ENCODE measurements around the gene PEX14.

PEX14 gene

GRCh38 chr1:10644307-10645128, 169.8 kb downstream of the PEX14 start:
- Mint-ChIP-seq H3K27ac (no peak overlapping the region), H3K4me1 (ENCODE audit: low read depth) (no peaks in the 10 kb centered on the region), H3K27me3 (no peaks in the 10 kb centered on the region), H3K9me3 (no peaks in the 10 kb centered on the region), H3K4me3 (no peak overlapping the region), H3K36me3 (ENCODE audit: low read depth) (peaks cover 3% of the 10 kb centered on the region)

DNA sequence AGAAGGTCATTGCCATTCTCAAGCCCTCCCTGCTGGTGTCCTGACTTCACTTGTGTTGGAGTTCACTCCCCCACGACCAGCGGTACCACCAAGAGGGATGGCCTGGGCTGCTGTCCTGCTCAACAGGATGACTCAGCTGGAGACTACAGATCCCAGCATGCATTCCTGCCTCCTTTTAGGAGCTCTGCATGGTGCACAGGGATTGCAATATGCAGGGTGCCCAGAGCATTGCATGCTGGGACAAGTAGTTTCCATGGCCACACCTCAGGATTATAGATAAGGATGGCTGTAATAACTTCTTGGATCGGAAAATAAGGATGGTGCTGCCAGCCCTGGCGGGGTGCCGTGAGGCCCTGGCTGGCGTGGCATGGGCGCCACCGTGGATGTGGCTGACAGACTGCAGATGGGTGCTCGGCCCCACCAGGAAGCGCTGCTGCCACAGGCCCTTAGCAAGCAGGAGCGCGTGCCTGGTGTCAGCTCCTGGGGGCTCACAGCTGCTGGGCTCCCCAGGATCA, 171.7 kb downstream of the PEX14 start:
- Mint-ChIP-seq H3K9me3 (no peaks in the 10 kb centered on the region), H3K27ac (no peak overlapping the region), H3K27me3 (no peaks in the 10 kb centered on the region), H3K4me1 (ENCODE audit: low read depth) (no peaks in the 10 kb centered on the region), H3K4me3 (no peak overlapping the region), H3K36me3 (ENCODE audit: low read depth) (no peaks in the 10 kb centered on the region)

DNA sequence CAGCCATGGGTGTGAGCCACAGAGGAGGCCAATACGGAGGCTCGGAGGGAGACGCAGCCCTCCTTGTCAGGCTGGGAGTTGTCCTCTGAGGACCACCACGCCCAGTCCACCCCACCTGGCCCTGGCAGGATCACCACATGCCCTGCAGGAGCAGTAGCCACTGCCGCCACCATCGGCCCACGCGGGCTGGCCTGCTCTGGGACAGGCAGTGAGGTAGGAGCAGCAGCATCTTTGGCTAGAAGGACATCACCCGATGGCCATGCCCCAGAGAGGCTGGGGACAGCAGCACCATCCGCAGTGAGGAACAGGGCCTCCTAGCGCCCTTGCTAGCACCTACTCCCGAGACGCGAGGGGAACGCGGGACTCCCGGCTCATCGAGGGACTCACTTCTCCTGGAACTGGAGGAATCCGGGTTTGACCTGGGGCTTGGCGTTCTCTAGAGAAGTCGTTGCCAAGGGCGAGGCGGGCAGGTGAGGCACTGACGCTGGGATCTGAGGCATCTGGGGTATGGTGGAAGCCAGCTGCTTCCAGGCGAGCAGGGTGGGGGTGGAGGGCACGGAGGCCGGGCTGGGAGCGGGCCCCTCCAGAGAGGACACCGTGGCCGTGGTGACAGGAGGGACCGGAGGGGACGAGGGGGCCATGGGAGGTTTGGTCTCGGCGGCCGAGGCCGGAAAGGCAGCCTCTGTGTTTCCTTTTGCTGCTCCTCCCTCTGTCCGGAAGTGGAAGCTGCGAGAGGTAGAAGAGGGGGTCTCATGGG, 172.8 kb downstream of the PEX14 start:
- no peak overlapping the region for H3K27ac Mint-ChIP-seq
- no peaks in the 10 kb centered on the region for H3K9me3 Mint-ChIP-seq
- no peak overlapping the region for H3K4me3 Mint-ChIP-seq
- H3K27me3 Mint-ChIP-seq: no peaks in the 10 kb centered on the region
- H3K36me3 Mint-ChIP-seq (ENCODE audit: low read depth): no peaks in the 10 kb centered on the region
- no peaks in the 10 kb centered on the region for H3K4me1 Mint-ChIP-seq (ENCODE audit: low read depth)

DNA sequence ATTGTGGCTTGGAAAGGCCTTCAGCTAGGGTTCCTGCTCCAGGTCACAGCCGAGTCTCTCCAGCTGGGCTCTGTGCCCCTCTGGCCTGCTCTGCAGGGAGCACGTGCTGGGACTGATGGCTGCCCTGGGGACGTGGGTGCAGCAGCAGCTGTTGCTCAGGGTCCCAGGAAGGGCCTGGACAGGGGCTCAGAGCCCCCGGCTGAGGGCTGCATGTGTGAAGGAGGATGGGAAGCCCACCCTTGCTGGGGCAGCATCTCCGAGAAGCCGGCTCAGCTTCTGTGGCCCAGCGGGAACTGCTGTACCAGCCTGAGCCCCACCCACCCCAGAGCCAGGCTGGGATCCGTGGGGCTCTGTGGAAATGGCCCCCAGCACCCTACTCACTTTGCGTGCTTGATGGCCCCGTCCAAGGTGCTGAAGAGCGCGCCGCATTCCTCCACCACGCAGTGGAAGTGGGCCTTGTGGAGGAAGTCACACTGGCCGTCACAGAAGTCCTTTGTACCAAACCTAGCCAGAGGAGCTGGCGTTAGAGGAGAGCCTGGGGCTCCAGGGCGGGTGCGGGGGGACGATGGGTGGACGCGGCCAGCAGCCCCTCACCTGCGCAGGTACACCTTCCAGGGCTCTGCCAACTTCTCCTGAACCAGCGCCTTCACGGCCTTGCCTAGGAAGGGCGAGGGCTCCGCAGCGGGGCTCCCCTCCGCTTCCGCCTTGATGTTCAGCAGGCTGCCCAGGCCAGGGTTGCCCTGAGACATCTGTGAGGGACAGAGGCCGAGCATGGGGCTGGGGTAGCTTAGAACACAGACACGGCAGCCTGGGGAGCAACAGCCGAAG, 174.2 kb downstream of the PEX14 start:
- Mint-ChIP-seq H3K27me3 (no peaks in the 10 kb centered on the region), H3K4me1 (ENCODE audit: low read depth) (no peaks in the 10 kb centered on the region), H3K4me3 (no peak overlapping the region), H3K9me3 (no peaks in the 10 kb centered on the region), H3K36me3 (ENCODE audit: low read depth) (no peaks in the 10 kb centered on the region), H3K27ac (no peak overlapping the region)

GRCh38 chr1:10649517-10650201, 174.9 kb downstream of the PEX14 start:
- Mint-ChIP-seq H3K4me1 (ENCODE audit: low read depth) (no peaks in the 10 kb centered on the region), H3K27me3 (no peaks in the 10 kb centered on the region), H3K4me3 (no peak overlapping the region), H3K36me3 (ENCODE audit: low read depth) (no peaks in the 10 kb centered on the region), H3K27ac (no peak overlapping the region), H3K9me3 (no peaks in the 10 kb centered on the region)

- Mint-ChIP-seq H3K36me3 (ENCODE audit: low read depth) (no peaks in the 10 kb centered on the region), H3K27me3 (no peaks in the 10 kb centered on the region), H3K27ac (no peak overlapping the region), H3K9me3 (no peaks in the 10 kb centered on the region), H3K4me3 (no peak overlapping the region), H3K4me1 (ENCODE audit: low read depth) (no peaks in the 10 kb centered on the region)
These were observed 176.0 kb downstream of the PEX14 start for GRCh38 chr1:10650556-10651388.

DNA sequence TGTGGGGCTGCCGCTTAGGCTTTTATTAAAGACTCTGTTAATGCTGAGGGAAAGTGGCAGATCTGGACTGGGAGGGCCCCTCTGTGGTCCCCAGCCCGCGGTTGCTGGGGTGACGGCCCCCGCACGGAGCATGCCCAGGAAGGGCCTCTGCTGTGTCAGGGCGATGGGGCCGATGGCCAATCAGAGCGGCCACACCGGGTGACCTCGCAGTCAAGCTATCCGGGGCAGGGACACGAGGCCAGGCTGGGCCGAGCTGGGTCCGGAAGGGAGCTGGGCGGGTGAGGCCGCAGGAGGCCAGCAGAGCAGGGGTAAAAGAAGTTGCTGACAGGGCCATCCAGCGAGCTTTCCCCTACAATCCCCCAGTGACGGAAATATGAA, 176.6 kb downstream of the PEX14 start:
- Mint-ChIP-seq H3K4me3 (no peak overlapping the region), H3K36me3 (ENCODE audit: low read depth) (no peaks in the 10 kb centered on the region), H3K4me1 (ENCODE audit: low read depth) (no peaks in the 10 kb centered on the region), H3K9me3 (no peaks in the 10 kb centered on the region), H3K27me3 (no peaks in the 10 kb centered on the region), H3K27ac (no peak overlapping the region)

DNA sequence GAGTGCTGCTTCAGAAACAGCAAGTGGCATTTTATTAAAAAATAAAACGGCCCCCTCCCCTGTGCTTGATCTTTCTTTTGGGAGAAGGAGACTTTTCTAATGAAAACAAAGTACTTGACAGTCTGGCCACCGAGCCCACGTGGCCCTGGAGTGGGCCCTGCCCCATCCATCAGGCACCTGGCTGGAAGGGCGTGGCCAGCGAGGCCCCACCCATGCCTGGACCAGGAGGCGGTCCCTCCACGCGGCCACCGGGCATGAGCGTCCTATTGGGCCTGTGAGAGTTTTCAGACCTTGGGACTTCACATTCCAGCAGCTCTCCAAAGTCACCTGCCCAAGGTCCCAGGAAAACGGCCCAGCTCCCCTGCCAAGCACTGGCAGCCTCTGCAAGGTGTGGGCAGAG, 177.0 kb downstream of the PEX14 start:
- H3K4me3 Mint-ChIP-seq: no peak overlapping the region
- H3K36me3 Mint-ChIP-seq (ENCODE audit: low read depth): no peaks in the 10 kb centered on the region
- no peaks in the 10 kb centered on the region for H3K4me1 Mint-ChIP-seq (ENCODE audit: low read depth)
- no peaks in the 10 kb centered on the region for H3K27me3 Mint-ChIP-seq
- no peak overlapping the region for H3K27ac Mint-ChIP-seq
- no peaks in the 10 kb centered on the region for H3K9me3 Mint-ChIP-seq

- Mint-ChIP-seq H3K27ac (no peak overlapping the region), H3K4me3 (no peak overlapping the region), H3K9me3 (no peaks in the 10 kb centered on the region), H3K4me1 (ENCODE audit: low read depth) (no peaks in the 10 kb centered on the region), H3K36me3 (ENCODE audit: low read depth) (no peaks in the 10 kb centered on the region), H3K27me3 (no peaks in the 10 kb centered on the region)
These were observed 177.9 kb downstream of the PEX14 start for GRCh38 chr1:10652626-10653025.

DNA sequence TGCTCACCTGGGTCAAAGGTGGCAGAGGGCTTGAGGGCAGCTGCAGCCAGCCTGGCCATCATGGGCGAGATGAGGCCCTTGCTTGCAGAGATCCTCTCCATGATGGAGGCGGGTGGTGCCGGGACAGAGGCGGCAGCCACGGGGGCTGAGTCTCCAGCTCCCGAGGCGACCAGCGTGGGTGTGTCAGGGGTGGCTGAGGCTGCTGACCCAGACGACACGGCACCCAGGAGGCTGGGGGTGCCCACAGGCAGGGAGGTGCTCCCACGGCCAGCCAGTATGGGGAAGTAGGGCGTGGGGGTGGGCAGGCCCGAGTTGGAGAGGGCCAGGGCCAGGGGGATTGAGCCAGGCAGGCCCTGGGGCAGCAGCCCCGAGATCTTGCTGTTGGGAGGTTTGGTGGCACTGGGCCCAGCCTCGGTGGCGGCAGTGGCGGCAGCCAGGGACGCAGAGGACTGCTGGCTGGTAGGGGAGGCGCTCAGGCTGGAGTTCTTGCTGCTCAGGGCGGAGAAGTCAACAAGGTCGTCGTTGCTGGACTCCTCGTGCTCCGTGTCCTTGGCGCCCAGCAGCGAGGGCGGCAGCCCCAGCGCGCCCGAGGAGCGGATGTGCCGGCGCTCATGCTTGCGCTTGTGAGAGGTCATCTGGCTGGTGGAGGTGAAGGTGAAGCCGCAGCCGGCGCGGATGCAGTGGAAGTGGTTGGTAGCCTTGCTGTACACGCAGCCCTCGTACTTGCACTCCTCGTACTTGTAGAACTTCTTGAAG, 178.8 kb downstream of the PEX14 start:
- H3K4me1 Mint-ChIP-seq (ENCODE audit: low read depth): no peaks in the 10 kb centered on the region
- H3K36me3 Mint-ChIP-seq (ENCODE audit: low read depth): no peaks in the 10 kb centered on the region
- H3K9me3 Mint-ChIP-seq: no peaks in the 10 kb centered on the region
- no peaks in the 10 kb centered on the region for H3K27me3 Mint-ChIP-seq
- no peak overlapping the region for H3K4me3 Mint-ChIP-seq
- H3K27ac Mint-ChIP-seq: no peak overlapping the region

GRCh38 chr1:10655002-10655401, 180.3 kb downstream of the PEX14 start:
- H3K4me1 Mint-ChIP-seq (ENCODE audit: low read depth): no peaks in the 10 kb centered on the region
- no peaks in the 10 kb centered on the region for H3K36me3 Mint-ChIP-seq (ENCODE audit: low read depth)
- H3K27ac Mint-ChIP-seq: no peak overlapping the region
- no peaks in the 10 kb centered on the region for H3K27me3 Mint-ChIP-seq
- no peaks in the 10 kb centered on the region for H3K9me3 Mint-ChIP-seq
- no peak overlapping the region for H3K4me3 Mint-ChIP-seq

DNA sequence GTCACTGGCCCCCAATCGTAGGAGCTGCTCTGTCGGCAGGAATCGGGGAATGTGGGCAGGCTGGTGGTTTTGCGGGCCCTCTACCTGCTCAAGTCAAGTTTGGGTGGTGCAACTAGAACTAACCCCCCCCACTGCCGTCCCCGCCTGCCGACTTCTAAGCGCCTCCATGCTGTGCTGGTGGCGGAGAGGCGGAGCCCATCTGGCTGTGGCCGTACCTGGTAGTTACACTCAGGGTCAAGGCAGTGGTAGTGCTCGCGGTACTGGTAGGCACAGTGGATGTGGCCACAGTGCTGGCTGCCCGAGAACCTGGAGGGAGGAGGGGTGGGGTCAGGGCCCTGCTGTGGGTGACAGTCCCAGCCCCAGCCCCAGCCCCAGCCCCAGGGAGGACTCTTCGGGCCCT, 181.7 kb downstream of the PEX14 start:
- Mint-ChIP-seq H3K4me3 (no peak overlapping the region), H3K9me3 (no peaks in the 10 kb centered on the region), H3K36me3 (ENCODE audit: low read depth) (no peaks in the 10 kb centered on the region), H3K27me3 (no peaks in the 10 kb centered on the region), H3K27ac (no peak overlapping the region), H3K4me1 (ENCODE audit: low read depth) (no peaks in the 10 kb centered on the region)

DNA sequence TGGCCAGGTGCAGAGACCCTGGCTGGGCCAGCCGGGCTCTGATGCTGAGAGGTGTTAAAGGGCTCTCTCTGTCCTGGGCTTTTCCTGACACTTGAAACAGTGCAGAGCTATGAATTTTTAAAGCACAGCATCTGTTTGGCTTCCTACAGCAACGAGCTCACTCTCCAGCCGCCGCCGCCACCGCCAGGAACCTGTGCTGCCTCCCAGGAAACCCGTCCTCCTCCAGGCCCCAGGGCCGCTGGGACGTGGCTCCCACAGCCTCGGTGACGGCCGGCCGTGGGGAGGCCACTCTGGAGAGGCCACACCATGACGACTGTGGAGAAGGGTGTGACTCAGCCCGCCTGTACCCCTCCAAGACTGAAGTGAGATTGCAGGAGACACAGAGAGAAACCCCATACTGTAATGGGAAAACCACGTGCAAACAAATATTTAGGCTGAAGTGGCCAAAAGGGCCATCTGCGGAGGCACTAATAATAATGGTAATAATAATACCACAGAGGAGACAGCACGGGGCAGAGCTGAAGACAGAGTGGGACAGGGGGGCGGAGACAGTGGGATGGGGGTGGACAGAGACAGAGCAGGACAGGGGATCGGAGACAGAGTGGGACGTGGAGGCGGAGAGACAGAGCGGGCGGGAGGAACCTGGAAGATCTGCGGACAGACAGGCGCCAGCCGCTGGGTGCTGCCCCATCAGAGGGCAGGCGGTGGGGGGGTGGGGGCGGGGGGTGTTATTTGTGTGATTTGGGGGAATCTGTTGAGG, 182.5 kb downstream of the PEX14 start:
- Mint-ChIP-seq H3K27me3 (no peaks in the 10 kb centered on the region), H3K27ac (no peak overlapping the region), H3K36me3 (ENCODE audit: low read depth) (no peaks in the 10 kb centered on the region), H3K4me3 (no peak overlapping the region), H3K4me1 (ENCODE audit: low read depth) (no peaks in the 10 kb centered on the region), H3K9me3 (no peaks in the 10 kb centered on the region)

Measured in stimulated activated naive CD8-positive, alpha-beta T cell treated with anti-CD3 and anti-CD28 coated beads, Interleukin-15, Interleukin-2, amounts not matched to agents 100 ng/mL and 50 ng/mL, for 24 hours (primary cell).